Aorta (tissue), 5 donors: ENCODE data around the gene NSG2. TPM values are rescaled to one million over a fixed set of nuclear protein-coding genes. Genes with fewer than 3 reads are reported as not detected.
A peak's percentile ranks its signal among the peaks of the same experiment; 100 is the strongest.
"Not testable (repeated sequence)": the region's sequence is repeated elsewhere in the genome, so short reads cannot be mapped to it uniquely, and the experiment has no call there.

Experiments
- ATAC-seq: fragments of 200-7000 bp; cut with Tn5 transposase; one replicate; pipeline ENCODE4 v1.9.1; 2022; ENCODE audit warnings: moderate library complexity; ENCODE audit not compliant: low FRiP score
- DNase-seq, 2 donors: peaks; one replicate each; pipeline ENCODE4 v3.0.0-alpha.2; 2020
- H3K27ac ChIP-seq, 2 donors: one replicate each; pipeline ENCODE4 v1.5.1; 2013; ENCODE audit warnings: low read length in 2 of 2, mild to moderate bottlenecking in 2 of 2, moderate library complexity in 2 of 2, control low read depth in 1 of 2, inconsistent platforms in 1 of 2, low read depth in 1 of 2
- H3K27me3 ChIP-seq, 2 donors: one replicate each; pipeline ENCODE4 v1.6.1; 2013; ENCODE audit warnings: control low read depth in 1 of 2, low read length in 1 of 2, mild to moderate bottlenecking in 1 of 2, moderate library complexity in 1 of 2; ENCODE audit not compliant: insufficient read depth in 2 of 2, control insufficient read depth in 1 of 2
- H3K36me3 ChIP-seq, 2 donors: one replicate each; pipeline ENCODE4 v1.6.1; 2013; ENCODE audit warnings: control low read depth in 1 of 2, low read length in 1 of 2, mild to moderate bottlenecking in 1 of 2; ENCODE audit not compliant: insufficient read depth in 2 of 2, control insufficient read depth in 1 of 2
- H3K4me1 ChIP-seq, 2 donors: one replicate each; pipeline ENCODE4 v1.6.1; 2013; ENCODE audit warnings: low read length in 2 of 2, control low read depth in 1 of 2, mild to moderate bottlenecking in 1 of 2, moderate library complexity in 1 of 2; ENCODE audit not compliant: insufficient read depth in 2 of 2, control insufficient read depth in 1 of 2
- H3K4me3 ChIP-seq, 2 donors: one replicate each; pipeline ENCODE4 v1.5.1; 2013; ENCODE audit warnings: low read length in 2 of 2, control low read depth in 1 of 2, mild to moderate bottlenecking in 1 of 2
- H3K9me3 ChIP-seq: one replicate; pipeline ENCODE4 v1.6.1; 2013; ENCODE audit warnings: mild to moderate bottlenecking, low read length; ENCODE audit not compliant: control insufficient read depth
- WGBS, 2 donors: extraction: QIAGEN DNeasy Blood & Tissue Kit; methylation state at CpG; one replicate each; pipeline ENCODE4 v1.1.7; 2013; 5-methylcytosine and 5-hydroxymethylcytosine counted together
- intact Hi-C, 2 donors: fragments of 100-400 bp; cut with DNase I; formaldehyde crosslinking; loops; one replicate each; pipeline versions ENCODE4 v1.14.2 to v1.15.0; 2022
- long read RNA-seq, 2 donors: library from polyadenylated mRNA; unstranded; transcript quantifications; one replicate each; pipeline ENCODE4 v2.0.0, GENCODE V29; 2020 to 2021
- polyA plus RNA-seq, 2 donors: library from polyadenylated mRNA; stranded (reverse); fragments of 200-250 nt; gene quantifications; one replicate each; pipeline ENCODE4 v1.2.3, GENCODE V29; 2013
- total RNA-seq, 2 donors: library from RNA; stranded (reverse); fragmentation: NEBNext Ultra II Directional; extraction: Animal tissue kit (Norgen Biotek cat#: 25700); gene quantifications; one replicate each; pipeline ENCODE4 v1.2.1, GENCODE V29; 2021
- donor health status: healthy with polysubstance abuse.
- donor health status: Bipolar disorder and iron deficiency.
- donor health status: DM: no; HTN: no; CAD: no.
- donor health status: DM: no; HTN: no; CAD: no.
- donor health status: DM: yes; HTN: yes; CAD: no.

Gene NSG2
- total RNA-seq, result not detected
- under 1 TPM in 1 of 2 donors, not detected in 1; 0.64 TPM for polyA plus RNA-seq
- long read RNA-seq, donor 1, result 0 reads
- long read RNA-seq, donor 2, result 0 reads

- no peaks in the 10 kb centered on the region for H3K27me3 ChIP-seq
- ATAC-seq, result peak; percentile 79
- no peaks in the 10 kb centered on the region for H3K9me3 ChIP-seq
- H3K36me3 ChIP-seq, result no peaks in the 10 kb centered on the region
- H3K4me3 ChIP-seq, result no peak within 1 kb of the TSS
- intact Hi-C loops, result loop anchor here in 1 of 2 donors (10.0 kb wide), 1 partner anchor 269 kb away; no protein-coding TSS in a partner anchor
- 2% methylated on average over 17 of the region's 17 CpGs for WGBS, 2 donors
- H3K4me1 ChIP-seq, result no peaks in the 10 kb centered on the region
- no peak within 1 kb of the TSS for H3K27ac ChIP-seq
- DNase-seq, result peak; percentile 69 to 85
Measured at GRCh38 chr5:174045470-174046025, at the start of gene NSG2. NSG2 (plus strand) TSS chr5:174045706; CDS start chr5:174046756, 1,050 bp downstream.

DNA sequence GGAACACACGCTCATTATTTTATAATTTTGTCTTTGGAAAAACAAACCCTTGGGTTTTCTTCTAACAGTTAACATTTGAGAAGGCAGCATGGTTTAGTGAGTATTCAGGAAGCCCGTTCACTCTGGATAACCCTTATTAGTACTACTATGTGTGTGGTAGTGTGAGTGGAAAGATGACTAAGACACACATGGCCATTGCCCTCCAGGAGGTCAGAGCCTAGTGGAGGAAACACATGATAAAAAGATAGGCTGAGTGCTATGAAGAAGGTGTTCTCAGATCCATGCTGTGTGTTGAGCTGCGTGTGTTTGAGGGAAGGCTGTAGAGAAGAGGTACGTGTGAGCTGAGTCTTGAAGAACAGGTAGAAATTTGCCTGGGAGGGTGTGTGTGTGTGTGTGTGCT lies 48.2 kb upstream of the NSG2 start:
- Histone ChIP-seq H3K27ac (no peak overlapping the region), H3K27me3 (no peaks in the 10 kb centered on the region), H3K4me1 (no peaks in the 10 kb centered on the region), H3K4me3 (no peak overlapping the region), H3K36me3 (no peaks in the 10 kb centered on the region), H3K9me3 (peaks cover 2% of the 10 kb centered on the region)
- ATAC-seq (no peak), DNase-seq (no peak)
- 78 to 79% methylated on average over 4 of the region's 4 CpGs for WGBS, 2 donors
- intact Hi-C loops, result no loop called here

GRCh38 chr5:173998531-173998930 lies 47.0 kb upstream of the NSG2 start:
- Histone ChIP-seq H3K4me1 (no peaks in the 10 kb centered on the region), H3K27ac (no peak overlapping the region), H3K36me3 (no peaks in the 10 kb centered on the region), H3K9me3 (peaks cover 2% of the 10 kb centered on the region), H3K27me3 (no peaks in the 10 kb centered on the region), H3K4me3 (no peak overlapping the region)
- WGBS, 2 donors, result 71 to 78% methylated on average over 4 of the region's 4 CpGs
- DNase-seq (no peak), ATAC-seq (no peak)
- intact Hi-C loops, result no loop called here

DNA sequence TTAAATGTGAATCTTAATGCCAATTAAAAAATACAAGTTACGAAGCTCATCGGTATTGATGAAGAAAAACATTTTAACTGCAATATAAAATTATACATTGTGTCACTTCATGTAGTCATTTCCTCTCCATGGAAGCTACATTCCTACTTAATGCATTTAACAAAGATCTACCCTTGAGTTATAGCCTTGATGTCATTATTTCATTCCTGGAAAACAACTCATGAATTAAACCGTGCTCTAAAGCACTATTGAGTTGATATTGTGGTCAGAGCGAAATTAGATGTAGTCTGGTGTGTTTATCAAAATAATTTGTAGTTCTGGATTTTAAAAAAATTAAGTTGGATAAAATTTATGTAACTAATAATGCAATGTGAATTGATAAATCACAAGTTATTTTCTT lies 45.4 kb upstream of the NSG2 start:
- intact Hi-C loops, result no loop called here
- DNase-seq (no peak), ATAC-seq (no peak)

GRCh38 chr5:174003795-174004194 lies 41.7 kb upstream of the NSG2 start:
- no peaks in the 10 kb centered on the region for H3K9me3 ChIP-seq
- H3K4me3 ChIP-seq, result no peak overlapping the region
- no peak for ATAC-seq
- no peak for DNase-seq
- no peak overlapping the region for H3K27ac ChIP-seq
- intact Hi-C loops, result no loop called here
- no peaks in the 10 kb centered on the region for H3K4me1 ChIP-seq
- no peaks in the 10 kb centered on the region for H3K36me3 ChIP-seq
- H3K27me3 ChIP-seq, result no peaks in the 10 kb centered on the region

More for the DNA sequence above, 45.4 kb upstream of the NSG2 start:
- Histone ChIP-seq H3K9me3 (peaks cover 2% of the 10 kb centered on the region), H3K27ac (no peak overlapping the region), H3K36me3 (no peaks in the 10 kb centered on the region), H3K4me1 (no peaks in the 10 kb centered on the region), H3K4me3 (no peak overlapping the region), H3K27me3 (no peaks in the 10 kb centered on the region)
- WGBS, 2 donors, result 86 to 88% methylated on average over 4 of the region's 4 CpGs

DNA sequence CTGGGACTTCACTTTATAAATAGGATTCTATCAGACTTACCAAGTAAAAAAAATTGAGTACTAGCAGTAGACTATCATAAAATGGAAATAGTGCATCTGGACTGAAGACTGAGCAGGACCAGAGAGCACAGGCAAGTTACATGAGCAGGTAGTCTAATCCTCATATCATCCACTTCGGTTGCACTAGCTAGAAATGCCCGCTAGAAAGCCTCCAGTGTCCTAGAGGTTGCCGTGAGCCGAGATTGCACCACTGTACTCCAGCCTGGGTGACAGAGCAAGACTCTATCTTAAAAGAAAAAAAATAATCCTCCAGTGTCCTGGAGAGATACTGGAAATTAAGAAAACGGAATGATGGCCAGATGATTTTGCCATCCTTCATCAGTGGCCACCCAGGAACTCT lies 36.6 kb upstream of the NSG2 start:
- ATAC-seq, result no peak

DNA sequence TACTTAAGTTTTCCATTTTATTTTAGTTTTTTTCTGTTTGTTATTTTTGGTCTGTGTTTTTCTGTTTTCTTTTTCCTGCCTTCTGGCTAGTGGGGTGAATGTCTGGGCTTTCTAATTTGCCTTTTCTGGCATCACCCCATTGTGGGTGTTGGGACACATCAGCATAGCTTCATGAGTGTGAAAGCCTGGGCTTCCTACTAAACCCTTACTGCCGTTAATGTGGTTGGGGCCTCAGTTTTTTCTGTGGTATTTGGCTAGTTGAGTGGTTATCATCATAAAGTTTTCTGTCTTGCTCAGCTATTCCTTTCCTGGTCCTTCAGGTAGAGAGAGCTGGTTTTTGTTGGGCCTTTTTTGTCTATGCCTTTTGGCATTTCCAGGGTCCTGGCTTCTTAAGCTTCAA lies 35.1 kb upstream of the NSG2 start:
- H3K36me3 ChIP-seq, result no peaks in the 10 kb centered on the region
- WGBS, 2 donors, result 39 to 40% methylated on average over 1 of the region's 1 CpG
- intact Hi-C loops, result no loop called here
- H3K27me3 ChIP-seq, result no peaks in the 10 kb centered on the region
- no peak overlapping the region for H3K4me3 ChIP-seq
- ATAC-seq (no peak), DNase-seq (no peak)
- no peak overlapping the region for H3K27ac ChIP-seq
- no peaks in the 10 kb centered on the region for H3K4me1 ChIP-seq
- no peaks in the 10 kb centered on the region for H3K9me3 ChIP-seq

More for the DNA sequence above, 36.6 kb upstream of the NSG2 start:
- intact Hi-C loops, result no loop called here
- no peak for DNase-seq
- WGBS, 2 donors, result 92% methylated on average over 5 of the region's 5 CpGs
- no peaks in the 10 kb centered on the region for H3K36me3 ChIP-seq
- no peaks in the 10 kb centered on the region for H3K9me3 ChIP-seq
- no peaks in the 10 kb centered on the region for H3K27me3 ChIP-seq
- no peak overlapping the region for H3K4me3 ChIP-seq
- H3K4me1 ChIP-seq, result no peaks in the 10 kb centered on the region
- no peak overlapping the region for H3K27ac ChIP-seq

DNA sequence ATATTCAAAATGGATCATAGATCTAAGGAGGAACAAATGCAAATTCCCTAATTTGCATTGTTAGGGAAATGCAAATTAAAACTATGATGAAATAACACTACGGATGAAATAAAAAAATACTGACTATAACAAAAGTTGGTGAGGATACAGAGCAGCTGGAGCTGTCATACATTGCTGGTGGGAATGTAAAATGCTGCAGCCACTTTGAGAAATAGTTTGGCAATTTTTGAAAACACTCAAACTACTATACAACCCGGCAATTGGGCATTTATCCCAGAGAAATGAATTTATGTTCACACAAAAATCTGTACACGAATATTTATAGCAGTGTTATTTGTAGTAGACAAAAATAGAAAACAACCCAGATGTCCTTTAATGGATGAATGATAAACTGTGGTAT lies 34.1 kb upstream of the NSG2 start:
- no peaks in the 10 kb centered on the region for H3K36me3 ChIP-seq
- 24 to 40% methylated on average over 3 of the region's 3 CpGs for WGBS, 2 donors
- no peaks in the 10 kb centered on the region for H3K27me3 ChIP-seq
- H3K4me1 ChIP-seq, result no peaks in the 10 kb centered on the region
- no peak for ATAC-seq
- H3K9me3 ChIP-seq, result no peaks in the 10 kb centered on the region
- no peak overlapping the region for H3K4me3 ChIP-seq
- H3K27ac ChIP-seq, result no peak overlapping the region
- intact Hi-C loops, result no loop called here
- no peak for DNase-seq

DNA sequence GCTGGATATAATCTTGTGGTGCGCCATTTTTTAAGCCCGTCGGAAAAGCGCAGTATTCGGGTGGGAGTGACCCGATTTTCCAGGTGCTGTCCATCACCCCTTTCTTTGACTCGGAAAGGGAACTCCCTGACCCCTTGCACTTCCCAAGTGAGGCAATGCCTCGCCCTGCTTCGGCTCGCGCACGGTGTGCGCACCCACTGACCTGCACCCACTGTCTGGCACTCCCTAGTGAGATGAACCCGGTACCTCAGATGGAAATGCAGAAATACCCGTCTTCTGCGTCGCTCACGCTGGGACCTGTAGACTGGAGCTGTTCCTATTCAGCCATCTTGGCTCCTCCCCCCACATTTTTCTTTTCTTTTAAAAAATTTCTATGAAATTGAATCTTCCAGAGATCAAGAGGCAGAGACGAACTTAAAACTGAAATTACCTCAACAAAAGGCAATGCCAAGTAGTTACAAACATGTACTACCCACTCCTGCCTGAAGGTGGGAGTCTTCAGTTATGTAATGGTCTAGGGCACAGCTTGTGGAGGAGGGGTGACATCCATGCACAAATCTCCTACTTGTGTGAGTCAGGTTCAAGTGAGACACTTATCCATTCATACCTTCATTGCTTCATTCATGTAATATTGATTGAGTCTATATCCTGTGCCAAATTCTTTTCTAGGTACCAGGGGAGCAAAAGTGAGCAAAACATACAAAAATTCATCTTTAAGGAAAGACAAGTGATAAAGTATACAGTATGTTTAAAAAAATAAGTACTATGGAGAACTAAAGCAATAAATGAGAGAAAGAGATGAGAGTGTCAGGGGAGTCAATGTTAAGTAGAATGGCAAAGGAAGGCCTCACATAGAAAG lies 25.2 kb upstream of the NSG2 start:
- 75 to 80% methylated on average over 12 to 14 of the region's 19 CpGs for WGBS, 2 donors
- H3K36me3 ChIP-seq, H3K27me3 ChIP-seq, DNase-seq, H3K9me3 ChIP-seq, H3K4me1 ChIP-seq, H3K4me3 ChIP-seq, intact Hi-C loops, H3K27ac ChIP-seq, ATAC-seq: not testable (repeated sequence)
